Mesothelial cell of epicardium (in vitro differentiated cells): ENCODE data around the gene METTL21C. TPM values are rescaled to one million over a fixed set of nuclear protein-coding genes. Genes with fewer than 3 reads are reported as not detected.

Experiments used
- DNase-seq, 2 experiments: peaks; one replicate each; pipeline ENCODE4 v3.0.0; 2021; ENCODE audit warnings: low spot score in 2 of 2; ENCODE audit not compliant: unreplicated experiment in 2 of 2
- H3K27ac Mint-ChIP-seq: 2 replicates; pipeline ENCODE4 v1.8.0; 2021; ENCODE audit warnings: mixed read lengths
- H3K27me3 Mint-ChIP-seq: 2 replicates; pipeline ENCODE4 v1.8.0; 2021; ENCODE audit warnings: low read depth, mixed read lengths
- H3K36me3 Mint-ChIP-seq: 2 replicates; pipeline ENCODE4 v1.8.0; 2021; ENCODE audit warnings: mixed read lengths
- H3K4me1 Mint-ChIP-seq: 2 replicates; pipeline ENCODE4 v1.8.0; 2021; ENCODE audit warnings: mixed read lengths
- H3K4me3 Mint-ChIP-seq: 2 replicates; pipeline ENCODE4 v1.8.0; 2021; ENCODE audit warnings: mild to moderate bottlenecking, moderate library complexity, mixed read lengths
- H3K9me3 Mint-ChIP-seq: 2 replicates; pipeline ENCODE4 v1.8.0; 2021; ENCODE audit warnings: mixed read lengths
- total RNA-seq: library from RNA; stranded (reverse); gene quantifications from 3 replicates; pipeline ENCODE4 v1.2.1, GENCODE V29; 2021
- TF ChIP-seq, protein P1 (sequence below): fragments of 200-600 bp; sonication (generic); IDR thresholded peaks from one replicate; pipeline ENCODE4 v1.5.0; 2021; ENCODE audit warnings: antibody characterized with exemption; ENCODE audit not compliant: unreplicated experiment

The METTL21C gene
- total RNA-seq, 1 donor from 2014 or later = not detected

DNA sequence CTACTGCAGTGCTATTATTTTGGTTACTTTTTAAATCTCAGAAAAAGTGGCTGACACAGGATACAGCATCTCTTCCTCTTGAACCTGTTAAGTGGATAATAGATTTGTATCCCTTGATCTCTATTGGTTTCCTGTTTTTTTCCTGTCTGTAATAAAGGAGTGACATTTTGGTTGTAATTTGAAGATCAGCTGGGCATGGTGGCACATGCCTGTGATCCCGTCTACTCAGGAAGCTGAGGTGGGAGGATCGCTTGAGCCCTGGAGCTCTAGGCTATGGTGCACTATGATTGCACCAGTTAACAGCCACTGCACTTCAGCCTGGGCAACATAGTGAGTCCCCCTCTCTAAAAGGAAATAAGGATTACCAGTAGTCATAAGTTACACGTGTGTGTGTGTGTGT, 46.8 kb downstream of the METTL21C start:
- no peak for DNase-seq
- no peak overlapping the region for H3K27ac Mint-ChIP-seq
- H3K4me1 Mint-ChIP-seq = peaks cover 4% of the 10 kb centered on the region
- H3K36me3 Mint-ChIP-seq = peaks cover 28% of the 10 kb centered on the region
- TF ChIP-seq, protein P1, sequence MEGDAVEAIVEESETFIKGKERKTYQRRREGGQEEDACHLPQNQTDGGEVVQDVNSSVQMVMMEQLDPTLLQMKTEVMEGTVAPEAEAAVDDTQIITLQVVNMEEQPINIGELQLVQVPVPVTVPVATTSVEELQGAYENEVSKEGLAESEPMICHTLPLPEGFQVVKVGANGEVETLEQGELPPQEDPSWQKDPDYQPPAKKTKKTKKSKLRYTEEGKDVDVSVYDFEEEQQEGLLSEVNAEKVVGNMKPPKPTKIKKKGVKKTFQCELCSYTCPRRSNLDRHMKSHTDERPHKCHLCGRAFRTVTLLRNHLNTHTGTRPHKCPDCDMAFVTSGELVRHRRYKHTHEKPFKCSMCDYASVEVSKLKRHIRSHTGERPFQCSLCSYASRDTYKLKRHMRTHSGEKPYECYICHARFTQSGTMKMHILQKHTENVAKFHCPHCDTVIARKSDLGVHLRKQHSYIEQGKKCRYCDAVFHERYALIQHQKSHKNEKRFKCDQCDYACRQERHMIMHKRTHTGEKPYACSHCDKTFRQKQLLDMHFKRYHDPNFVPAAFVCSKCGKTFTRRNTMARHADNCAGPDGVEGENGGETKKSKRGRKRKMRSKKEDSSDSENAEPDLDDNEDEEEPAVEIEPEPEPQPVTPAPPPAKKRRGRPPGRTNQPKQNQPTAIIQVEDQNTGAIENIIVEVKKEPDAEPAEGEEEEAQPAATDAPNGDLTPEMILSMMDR = no peak
- H3K9me3 Mint-ChIP-seq = no peaks in the 10 kb centered on the region
- H3K4me3 Mint-ChIP-seq = no peak overlapping the region
- no peaks in the 10 kb centered on the region for H3K27me3 Mint-ChIP-seq

DNA sequence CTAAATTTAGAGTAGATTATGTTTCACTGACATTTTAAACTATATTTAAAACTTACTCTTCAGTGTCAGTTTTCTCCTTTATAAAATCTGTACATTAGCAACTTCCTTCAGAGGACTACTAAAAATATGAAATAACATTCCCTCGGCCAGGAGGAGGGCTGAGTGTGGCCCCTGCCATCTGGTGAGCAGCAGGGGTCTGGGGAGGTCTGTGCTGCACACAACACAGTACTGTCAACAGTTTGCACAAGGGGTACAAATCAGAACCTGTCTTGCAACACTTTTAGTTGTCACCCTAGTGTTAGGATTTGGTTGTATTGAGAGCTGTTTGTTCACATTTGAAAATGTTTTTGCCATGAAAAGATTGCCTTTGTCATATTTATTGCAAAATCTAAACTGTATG, 49.1 kb downstream of the METTL21C start:
- H3K4me3 Mint-ChIP-seq = no peak overlapping the region
- TF ChIP-seq, protein P1 = no peak
- H3K27me3 Mint-ChIP-seq = no peaks in the 10 kb centered on the region
- DNase-seq = no peak
- peaks cover 35% of the 10 kb centered on the region for H3K36me3 Mint-ChIP-seq
- H3K4me1 Mint-ChIP-seq = no peaks in the 10 kb centered on the region
- H3K9me3 Mint-ChIP-seq = no peaks in the 10 kb centered on the region
- H3K27ac Mint-ChIP-seq = no peak overlapping the region

DNA sequence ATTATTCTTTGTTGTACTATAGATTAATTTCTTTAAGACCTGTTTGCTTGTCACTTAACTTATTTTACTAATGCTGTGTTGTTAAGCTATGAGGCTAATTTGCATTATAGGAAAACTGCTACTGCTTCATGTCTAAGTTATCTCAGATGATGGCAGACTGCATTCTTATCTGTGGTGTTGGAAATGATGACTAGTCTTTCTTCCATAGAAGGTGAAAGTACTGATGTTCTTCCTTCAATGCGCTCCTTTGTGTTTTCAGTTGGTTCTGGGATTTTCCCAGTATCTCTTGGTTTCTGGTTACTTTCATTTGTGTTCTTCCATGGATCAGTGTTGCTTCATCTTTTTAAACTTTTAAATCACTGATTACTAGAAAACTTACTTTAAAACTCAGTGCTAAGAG, 51.2 kb downstream of the METTL21C start:
- Mint-ChIP-seq H3K36me3 (peaks cover 40% of the 10 kb centered on the region), H3K4me1 (no peaks in the 10 kb centered on the region), H3K9me3 (no peaks in the 10 kb centered on the region), H3K27me3 (no peaks in the 10 kb centered on the region), H3K4me3 (no peak overlapping the region), H3K27ac (no peak overlapping the region)
- no peak for DNase-seq
- TF ChIP-seq, protein P1 = no peak

DNA sequence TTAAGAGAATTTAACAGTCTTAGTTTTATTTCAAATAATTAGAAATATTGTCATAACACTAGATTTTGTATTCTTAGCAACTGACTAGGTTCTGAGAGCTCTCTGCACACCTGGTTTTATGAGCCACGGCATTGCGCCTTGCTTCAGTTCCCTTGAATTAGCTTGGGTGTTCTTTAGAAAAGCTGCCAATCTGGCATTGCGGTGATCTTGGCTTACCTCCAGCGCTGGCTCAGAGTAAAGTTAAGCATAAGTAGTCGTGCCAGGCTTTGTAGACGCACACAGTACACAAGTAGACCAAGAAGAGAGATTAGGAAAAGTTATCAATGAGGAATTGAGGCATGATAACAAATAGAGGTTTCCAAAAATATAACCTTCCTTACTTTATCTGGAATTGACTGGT, 52.4 kb downstream of the METTL21C start:
- Mint-ChIP-seq H3K27me3 (no peaks in the 10 kb centered on the region), H3K4me1 (no peaks in the 10 kb centered on the region), H3K27ac (no peak overlapping the region), H3K4me3 (no peak overlapping the region), H3K36me3 (peaks cover 43% of the 10 kb centered on the region), H3K9me3 (no peaks in the 10 kb centered on the region)
- no peak for DNase-seq
- TF ChIP-seq, protein P1 = no peak

DNA sequence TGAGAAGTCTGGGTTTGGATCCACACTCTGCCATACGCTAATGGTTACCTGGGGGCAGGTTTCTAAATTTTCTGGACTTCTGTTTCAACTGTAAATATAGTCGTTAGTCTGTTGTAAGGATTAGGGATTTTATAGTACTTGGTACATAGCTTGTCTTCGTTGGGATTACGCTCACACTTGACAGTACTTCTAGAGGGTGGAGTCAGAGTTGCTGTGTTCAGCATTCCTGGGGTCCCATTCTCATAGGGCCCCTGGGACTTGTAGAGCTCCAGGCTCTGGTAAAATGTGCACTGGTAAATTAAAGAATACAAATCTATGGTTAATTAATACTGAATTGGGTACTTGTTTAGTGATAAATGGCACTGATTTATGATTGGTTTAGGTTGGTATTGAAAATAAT, 52.8 kb downstream of the METTL21C start:
- no peak for DNase-seq

More for the DNA sequence above, 52.8 kb downstream of the METTL21C start:
- no peaks in the 10 kb centered on the region for H3K9me3 Mint-ChIP-seq
- TF ChIP-seq, protein P1 = no peak
- no peaks in the 10 kb centered on the region for H3K27me3 Mint-ChIP-seq
- H3K36me3 Mint-ChIP-seq = peaks cover 43% of the 10 kb centered on the region
- H3K4me3 Mint-ChIP-seq = no peak overlapping the region
- H3K27ac Mint-ChIP-seq = no peak overlapping the region
- H3K4me1 Mint-ChIP-seq = no peaks in the 10 kb centered on the region
